CD14-positive monocyte (primary cell): ENCODE results near the gene FAM151B. TPM values are rescaled to one million over a fixed set of nuclear protein-coding genes. Genes with fewer than 3 reads are reported as not detected.

ENCODE experiments used
- DNase-seq, 3 donors: peaks; one replicate each; pipeline ENCODE4 v3.0.0-alpha.2; 2011 to 2022
- H2AFZ ChIP-seq: 2 replicates; pipeline ENCODE4 v1.6.0; 2012; ENCODE audit warnings: mild to moderate bottlenecking, low read depth, low read length, inconsistent platforms; ENCODE audit not compliant: insufficient read depth, poor library complexity, severe bottlenecking
- H3K27ac ChIP-seq, 2 donors: 1 replicate in 1 of 2; 2 replicates in 1 of 2; pipeline ENCODE4 v1.5.1; 2012 to 2013; ENCODE audit warnings: low read length in 2 of 2, control low read depth in 1 of 2, inconsistent platforms in 1 of 2, low read depth in 1 of 2, mild to moderate bottlenecking in 1 of 2
- H3K27me3 ChIP-seq, 2 donors: one replicate each; pipeline versions ENCODE4 v1.6.0 to v1.6.1; 2011 to 2013; ENCODE audit warnings: low read length in 2 of 2; ENCODE audit not compliant: control insufficient read depth in 2 of 2, insufficient read depth in 2 of 2
- H3K36me3 ChIP-seq, 2 donors: replicated peaks in 1 of 2; 1 replicate in 1 of 2; 2 replicates in 1 of 2; pipeline versions ENCODE4 v1.5.1 to v1.6.1; 2012 to 2013; ENCODE audit warnings: low read length in 2 of 2, control low read depth in 1 of 2, inconsistent platforms in 1 of 2, mild to moderate bottlenecking in 1 of 2; ENCODE audit not compliant: insufficient read depth in 2 of 2, control insufficient read depth in 1 of 2
- H3K4me1 ChIP-seq, 2 donors: 1 replicate in 1 of 2; 2 replicates in 1 of 2; pipeline versions ENCODE4 v1.5.1 to v1.6.1; 2012 to 2013; ENCODE audit warnings: low read length in 2 of 2, control low read depth in 1 of 2, inconsistent platforms in 1 of 2, mild to moderate bottlenecking in 1 of 2, moderate library complexity in 1 of 2; ENCODE audit not compliant: insufficient read depth in 2 of 2, control insufficient read depth in 1 of 2
- H3K4me2 ChIP-seq: replicated peaks from 2 replicates; pipeline ENCODE3; 2012; ENCODE audit warnings: low read length, moderate library complexity, mild to moderate bottlenecking; ENCODE audit not compliant: poor library complexity, severe bottlenecking; ENCODE audit errors: extremely low read depth
- H3K4me3 ChIP-seq, 3 experiments: fragments of 200-600 bp in 1 of 3; sonication (generic) in 1 of 3; replicated peaks in 1 of 3; 1 replicate in 2 of 3; 2 replicates in 1 of 3; pipeline ENCODE4 v1.5.1; 2011 to 2013; ENCODE audit warnings: low read length in 3 of 3, mild to moderate bottlenecking in 3 of 3, control low read depth in 2 of 3, low read depth in 2 of 3, inconsistent platforms in 1 of 3, moderate library complexity in 1 of 3
- H3K79me2 ChIP-seq: 2 replicates; pipeline ENCODE4 v1.6.0; 2012; ENCODE audit warnings: mild to moderate bottlenecking, control low read depth, inconsistent platforms, low read length, moderate library complexity; ENCODE audit not compliant: insufficient read depth
- H3K9ac ChIP-seq: 2 replicates; pipeline ENCODE4 v1.6.0; 2017; ENCODE audit warnings: low read length, mild to moderate bottlenecking; ENCODE audit not compliant: insufficient read depth, poor library complexity, severe bottlenecking
- H3K9me3 ChIP-seq, 2 donors: replicated peaks in 1 of 2; 1 replicate in 1 of 2; 2 replicates in 1 of 2; pipeline versions ENCODE4 v1.5.1 to v1.6.1; 2012 to 2013; ENCODE audit warnings: low read length in 2 of 2, control low read depth in 1 of 2; ENCODE audit not compliant: control insufficient read depth in 1 of 2, insufficient read depth in 1 of 2
- H4K20me1 ChIP-seq: 2 replicates; pipeline ENCODE4 v1.6.0; 2012; ENCODE audit warnings: mild to moderate bottlenecking, low read length, control low read depth, moderate library complexity; ENCODE audit not compliant: insufficient read depth
- H3K27ac Mint-ChIP-seq, 7 donors: one replicate each; pipeline ENCODE4 v1.8.0; 2020; ENCODE audit warnings: mild to moderate bottlenecking in 7 of 7, mixed read lengths in 7 of 7, moderate library complexity in 6 of 7, inconsistent platforms in 2 of 7
- H3K27me3 Mint-ChIP-seq, 3 donors: one replicate each; pipeline ENCODE4 v1.8.0; 2021 to 2022; ENCODE audit warnings: low read depth in 3 of 3, mild to moderate bottlenecking in 3 of 3, mixed read lengths in 3 of 3, moderate library complexity in 3 of 3, inconsistent platforms in 1 of 3
- H3K36me3 Mint-ChIP-seq, 2 donors: one replicate each; pipeline ENCODE4 v1.8.0; 2020; ENCODE audit warnings: mixed read lengths in 2 of 2, inconsistent platforms in 1 of 2, mild to moderate bottlenecking in 1 of 2
- H3K4me1 Mint-ChIP-seq: one replicate; pipeline ENCODE4 v1.8.0; 2020; ENCODE audit warnings: mild to moderate bottlenecking, mixed read lengths
- H3K4me3 Mint-ChIP-seq, 2 donors: one replicate each; pipeline ENCODE4 v1.8.0; 2020; ENCODE audit warnings: mild to moderate bottlenecking in 2 of 2, mixed read lengths in 2 of 2, moderate library complexity in 1 of 2
- H3K9me3 Mint-ChIP-seq, 7 donors: one replicate each; pipeline ENCODE4 v1.8.0; 2020 to 2022; ENCODE audit warnings: mixed read lengths in 7 of 7, mild to moderate bottlenecking in 6 of 7, moderate library complexity in 6 of 7, inconsistent platforms in 2 of 7
- WGBS: methylation state at CpG from one replicate; pipeline ENCODE4 v1.1.5; 2013; ENCODE audit warnings: missing lambda C conversion rate; ENCODE audit not compliant: insufficient coverage; 5-methylcytosine and 5-hydroxymethylcytosine counted together
- intact Hi-C, 2 donors: fragments of 100-400 bp; cut with micrococcal nuclease; formaldehyde crosslinking; loops; one replicate each; pipeline versions ENCODE4 v1.15.0 to v1.15.1; 2023
- polyA plus RNA-seq, 3 donors: library from polyadenylated mRNA; depleted of rRNA in 1 of 3; unstranded in 2 of 3; stranded (reverse) in 1 of 3; fragments of 300-500 nt in 2 of 3; fragments of >200 nt in 1 of 3; fragmentation: Illumina TruSeq in 2 of 3; gene quantifications; 1 replicate in 2 of 3; 2 replicates in 1 of 3; pipeline ENCODE4 v1.2.3, GENCODE V29; 2012 to 2021
- TF ChIP-seq, protein P1 (sequence below): fragments of 200-600 bp; IDR thresholded peaks from one replicate; pipeline ENCODE4 v1.8.0; 2022; ENCODE audit warnings: antibody characterized with exemption, mild to moderate bottlenecking

The FAM151B gene
- polyA plus RNA-seq, 3 donors = 3.2 to 10.2 (median 4.5) TPM

- Histone ChIP-seq H3K27ac (no peak overlapping the region), H3K9ac (no peak overlapping the region), H2AFZ (no peak overlapping the region), H3K4me2 (no peak overlapping the region), H3K9me3 (peaks cover 4 to 17% of the 10 kb centered on the region in 2 donors), H4K20me1 (no peaks in the 10 kb centered on the region), H3K4me3 (no peak overlapping the region), H3K27me3 (no peaks in the 10 kb centered on the region), H3K79me2 (no peaks in the 10 kb centered on the region), H3K36me3 (peaks cover 22 to 38% of the 10 kb centered on the region in 2 donors), H3K4me1 (no peaks in the 10 kb centered on the region)
- Mint-ChIP-seq H3K36me3 (peaks cover 41 to 49% of the 10 kb centered on the region in 2 donors), H3K4me3 (no peak overlapping the region), H3K27me3 (no peaks in the 10 kb centered on the region), H3K4me1 (peaks cover 8% of the 10 kb centered on the region), H3K27ac (peak overlapping the region in 1 of 7 donors; percentile 32), H3K9me3 (peaks cover 6 to 19% (median 13%) of the 10 kb centered on the region in 7 donors)
- no peak for DNase-seq
- 100% methylated on average over 2 of the region's 2 CpGs for WGBS
- intact Hi-C loops = loop anchor here (5.0 to 10.0 kb wide), 3 partner anchors 66 to 194 kb away; no protein-coding TSS in a partner anchor
- TF ChIP-seq, protein P1, sequence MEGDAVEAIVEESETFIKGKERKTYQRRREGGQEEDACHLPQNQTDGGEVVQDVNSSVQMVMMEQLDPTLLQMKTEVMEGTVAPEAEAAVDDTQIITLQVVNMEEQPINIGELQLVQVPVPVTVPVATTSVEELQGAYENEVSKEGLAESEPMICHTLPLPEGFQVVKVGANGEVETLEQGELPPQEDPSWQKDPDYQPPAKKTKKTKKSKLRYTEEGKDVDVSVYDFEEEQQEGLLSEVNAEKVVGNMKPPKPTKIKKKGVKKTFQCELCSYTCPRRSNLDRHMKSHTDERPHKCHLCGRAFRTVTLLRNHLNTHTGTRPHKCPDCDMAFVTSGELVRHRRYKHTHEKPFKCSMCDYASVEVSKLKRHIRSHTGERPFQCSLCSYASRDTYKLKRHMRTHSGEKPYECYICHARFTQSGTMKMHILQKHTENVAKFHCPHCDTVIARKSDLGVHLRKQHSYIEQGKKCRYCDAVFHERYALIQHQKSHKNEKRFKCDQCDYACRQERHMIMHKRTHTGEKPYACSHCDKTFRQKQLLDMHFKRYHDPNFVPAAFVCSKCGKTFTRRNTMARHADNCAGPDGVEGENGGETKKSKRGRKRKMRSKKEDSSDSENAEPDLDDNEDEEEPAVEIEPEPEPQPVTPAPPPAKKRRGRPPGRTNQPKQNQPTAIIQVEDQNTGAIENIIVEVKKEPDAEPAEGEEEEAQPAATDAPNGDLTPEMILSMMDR = no peak
These were observed 7.5 kb upstream of the FAM151B start for GRCh38 chr5:80480354-80480753.

DNA sequence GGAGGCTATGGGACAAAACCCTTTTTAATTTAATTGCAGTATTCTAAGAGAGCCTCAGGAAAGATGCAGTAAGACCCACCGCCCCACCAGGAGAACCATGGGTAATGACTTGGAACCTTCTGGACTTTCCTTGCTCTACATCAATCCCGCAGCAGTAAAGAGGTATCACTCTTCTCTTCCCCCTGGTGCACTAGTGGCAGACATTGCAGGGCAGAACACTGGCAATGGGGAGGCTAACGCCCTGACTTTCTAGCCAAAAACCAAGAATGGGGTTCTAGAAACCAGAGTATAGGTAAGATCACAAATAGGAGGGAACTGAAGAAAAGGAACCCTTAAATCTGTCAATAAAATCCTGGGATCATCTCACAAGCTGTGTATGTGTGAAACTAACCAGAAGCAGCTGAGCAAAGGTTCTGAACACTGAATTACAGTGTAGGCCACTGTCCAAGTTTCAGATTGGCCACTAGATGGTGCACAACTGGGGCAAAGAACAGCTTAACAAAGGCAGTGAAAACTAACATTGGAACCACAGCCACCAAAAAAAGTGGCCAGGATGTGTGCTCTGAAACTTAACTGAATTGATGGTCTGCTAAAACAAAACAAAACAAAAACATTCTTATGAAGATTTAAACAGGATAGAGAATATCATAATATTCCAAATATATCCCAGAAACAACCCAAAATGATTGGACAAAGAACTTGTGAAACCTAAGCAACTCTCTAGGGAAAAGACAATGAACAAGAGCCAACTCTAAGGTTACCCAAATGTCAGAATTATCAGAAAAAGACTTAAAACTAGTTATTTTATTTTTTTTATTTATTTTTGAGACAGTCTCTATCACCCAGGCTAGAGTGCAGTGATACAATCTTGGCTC, 6.6 kb upstream of the FAM151B start:
- peaks cover 17 to 29% of the 10 kb centered on the region in 2 donors for H3K36me3 ChIP-seq
- no peak overlapping the region for H2AFZ ChIP-seq
- H3K9ac ChIP-seq = no peak overlapping the region
- TF ChIP-seq, protein P1 = peak; percentile 79
- whole genome bisulfite sequencing = 100% methylated on average over 1 of the region's 3 CpGs
- H3K27ac Mint-ChIP-seq = peak overlapping the region in 2 of 7 donors; percentile 1 to 44
- H3K79me2 ChIP-seq = no peaks in the 10 kb centered on the region
- H3K4me3 Mint-ChIP-seq = no peak overlapping the region
- peaks cover 33 to 40% of the 10 kb centered on the region in 2 donors for H3K36me3 Mint-ChIP-seq
- no peaks in the 10 kb centered on the region for H3K27me3 ChIP-seq
- intact Hi-C loops = loop anchor here (5.0 to 10.0 kb wide), 3 partner anchors 66 to 194 kb away; no protein-coding TSS in a partner anchor
- H3K27ac ChIP-seq = peak overlapping the region in 1 of 2 donors; percentile 27
- H3K9me3 ChIP-seq = peaks cover 4 to 17% of the 10 kb centered on the region in 2 donors
- H3K4me1 ChIP-seq = no peaks in the 10 kb centered on the region
- no peaks in the 10 kb centered on the region for H4K20me1 ChIP-seq
- DNase-seq = peak; percentile 38 to 62 (median 48)
- no peak overlapping the region for H3K4me2 ChIP-seq
- no peaks in the 10 kb centered on the region for H3K27me3 Mint-ChIP-seq
- no peak overlapping the region for H3K4me3 ChIP-seq
- peaks cover 8% of the 10 kb centered on the region for H3K4me1 Mint-ChIP-seq
- peaks cover 6 to 19% (median 13%) of the 10 kb centered on the region in 7 donors for H3K9me3 Mint-ChIP-seq
